GM12892 (cell line): ENCODE data around the gene CSPG4.

Source experiments
- POLR2AphosphoS5 ChIP-seq: IDR thresholded peaks from 2 replicates; pipeline ENCODE4 v1.6.1; 2011; ENCODE audit warnings: low read depth, low read length, control low read depth
- TAF1 ChIP-seq: IDR thresholded peaks from 2 replicates; pipeline ENCODE4 v1.6.1; 2011; ENCODE audit warnings: low read depth, mild to moderate bottlenecking, control low read depth, low read length, borderline replicate concordance

DNA sequence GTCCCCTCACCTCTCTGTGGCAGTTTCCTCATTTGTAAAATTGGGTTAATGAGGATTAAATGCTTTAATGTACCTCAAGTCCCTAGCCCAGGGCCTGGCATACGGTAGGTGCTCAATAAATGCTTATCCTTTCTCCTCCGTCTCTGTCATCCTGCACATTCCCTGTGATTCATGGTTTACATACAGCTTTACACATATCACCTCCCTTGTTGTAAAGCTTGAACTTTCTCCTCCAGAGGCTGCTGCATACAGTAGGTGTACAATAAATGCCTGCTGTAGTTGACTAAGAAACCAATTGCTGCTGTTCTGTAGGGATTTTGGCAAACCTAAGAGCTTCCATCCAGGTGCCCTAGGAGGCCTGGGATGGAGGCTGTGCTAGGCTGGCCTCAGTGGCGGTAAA lies 1.5 kb upstream of the CSPG4 start:
- TF ChIP-seq POLR2AphosphoS5 (no peak), TAF1 (no peak)
